ENCODE data around the gene HSF2BP. TPM values are rescaled to one million over a fixed set of nuclear protein-coding genes. Genes with fewer than 3 reads are reported as not detected.

Gene HSF2BP
- polyA plus RNA-seq, 1 of the 3 experiments (the other 2 are of a cell fraction): 1.1 TPM

- TF ChIP-seq, protein P1, sequence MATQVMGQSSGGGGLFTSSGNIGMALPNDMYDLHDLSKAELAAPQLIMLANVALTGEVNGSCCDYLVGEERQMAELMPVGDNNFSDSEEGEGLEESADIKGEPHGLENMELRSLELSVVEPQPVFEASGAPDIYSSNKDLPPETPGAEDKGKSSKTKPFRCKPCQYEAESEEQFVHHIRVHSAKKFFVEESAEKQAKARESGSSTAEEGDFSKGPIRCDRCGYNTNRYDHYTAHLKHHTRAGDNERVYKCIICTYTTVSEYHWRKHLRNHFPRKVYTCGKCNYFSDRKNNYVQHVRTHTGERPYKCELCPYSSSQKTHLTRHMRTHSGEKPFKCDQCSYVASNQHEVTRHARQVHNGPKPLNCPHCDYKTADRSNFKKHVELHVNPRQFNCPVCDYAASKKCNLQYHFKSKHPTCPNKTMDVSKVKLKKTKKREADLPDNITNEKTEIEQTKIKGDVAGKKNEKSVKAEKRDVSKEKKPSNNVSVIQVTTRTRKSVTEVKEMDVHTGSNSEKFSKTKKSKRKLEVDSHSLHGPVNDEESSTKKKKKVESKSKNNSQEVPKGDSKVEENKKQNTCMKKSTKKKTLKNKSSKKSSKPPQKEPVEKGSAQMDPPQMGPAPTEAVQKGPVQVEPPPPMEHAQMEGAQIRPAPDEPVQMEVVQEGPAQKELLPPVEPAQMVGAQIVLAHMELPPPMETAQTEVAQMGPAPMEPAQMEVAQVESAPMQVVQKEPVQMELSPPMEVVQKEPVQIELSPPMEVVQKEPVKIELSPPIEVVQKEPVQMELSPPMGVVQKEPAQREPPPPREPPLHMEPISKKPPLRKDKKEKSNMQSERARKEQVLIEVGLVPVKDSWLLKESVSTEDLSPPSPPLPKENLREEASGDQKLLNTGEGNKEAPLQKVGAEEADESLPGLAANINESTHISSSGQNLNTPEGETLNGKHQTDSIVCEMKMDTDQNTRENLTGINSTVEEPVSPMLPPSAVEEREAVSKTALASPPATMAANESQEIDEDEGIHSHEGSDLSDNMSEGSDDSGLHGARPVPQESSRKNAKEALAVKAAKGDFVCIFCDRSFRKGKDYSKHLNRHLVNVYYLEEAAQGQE (IDR thresholded peaks at IDR 0.05; ENCODE audit: low read depth, low read length): no peak
- TF ChIP-seq NFIC (IDR thresholded peaks at IDR 0.05; ENCODE audit: borderline replicate concordance) (no peak), MXI1 (IDR thresholded peaks at IDR 0.05; ENCODE audit: low read depth, low read length) (no peak)
These were observed 4.3 kb downstream of the HSF2BP start (continued) for GRCh38 chr21:43654806-43655489.

- Histone ChIP-seq H3K4me1 (ENCODE audit: control insufficient read depth in 1 of 2, insufficient read depth in 2 of 2, low read depth in 1 of 2, low read length in 1 of 2) (peaks cover 0 to under 1% of the 10 kb centered on the region in 2 experiments; a peak in 1 of 4 replicates), H3K27me3 (ENCODE audit: insufficient read depth) (no peaks in the 10 kb centered on the region), H3K4me3 (ENCODE audit: low read depth in 2 of 2, low read length in 1 of 2) (no peak overlapping the region), H4K20me1 (ENCODE audit: insufficient read depth) (no peaks in the 10 kb centered on the region), H3K4me2 (no peak overlapping the region), H3K79me2 (ENCODE audit: insufficient read depth) (no peaks in the 10 kb centered on the region), H3K36me3 (replicated peaks in 1 of 2; ENCODE audit: control insufficient read depth in 1 of 2, insufficient read depth in 2 of 2, low read length in 1 of 2) (no peaks in the 10 kb centered on the region), H3K9ac (no peak overlapping the region), H3F3A (replicated peaks; ENCODE audit: insufficient read depth) (peaks cover 9% of the 10 kb centered on the region), H2AFZ (ENCODE audit: low read depth) (no peak overlapping the region), H3K9me2 (no peaks in the 10 kb centered on the region), H3K9me3 (no peaks in the 10 kb centered on the region), H3K27ac (ENCODE audit: low read depth in 2 of 2, low read length in 1 of 2) (no peak overlapping the region)
- ChIA-PET CTCF (no interaction called here), POLR2A (no interaction called here)
- 95% methylated on average over 6 of the region's 6 CpGs for WGBS (ENCODE audit: low lambda C conversion rate)
- DNase-seq: no peak
- TF ChIP-seq JUND (IDR thresholded peaks at IDR 0.05) (no peak), SIN3A (IDR thresholded peaks at IDR 0.05; ENCODE audit: borderline replicate concordance, low read depth, low read length) (no peak), MXI1 (IDR thresholded peaks at IDR 0.05; ENCODE audit: low read depth, low read length) (no peak), ELF1 (IDR thresholded peaks at IDR 0.05) (no peak), RFX5 (IDR thresholded peaks at IDR 0.05; ENCODE audit: low read length) (no peak), SMC3 (IDR thresholded peaks at IDR 0.05; ENCODE audit: low read depth, low read length) (no peak), TCF12 (IDR thresholded peaks at IDR 0.05) (no peak), GATA2 (CRISPR knock-in tag; IDR thresholded peaks at IDR 0.05) (no peak), RCOR1 (IDR thresholded peaks at IDR 0.05; ENCODE audit: low read length) (no peak), TAF1 (IDR thresholded peaks at IDR 0.05; ENCODE audit: borderline replicate concordance, low read depth, low read length) (no peak), NFIC (IDR thresholded peaks at IDR 0.05; ENCODE audit: borderline replicate concordance) (no peak), GABPA (IDR thresholded peaks at IDR 0.05; ENCODE audit: low read depth) (no peak), EZH2phosphoT487 (IDR thresholded peaks at IDR 0.05; ENCODE audit: borderline replicate concordance, low read depth) (no peak), FOSL2 (IDR thresholded peaks at IDR 0.05; ENCODE audit: borderline replicate concordance, low read depth) (no peak), EP300 (IDR thresholded peaks at IDR 0.05; ENCODE audit: borderline replicate concordance in 1 of 2, low read depth in 1 of 2, low read length in 1 of 2) (no peak)
- TF ChIP-seq, protein P2, sequence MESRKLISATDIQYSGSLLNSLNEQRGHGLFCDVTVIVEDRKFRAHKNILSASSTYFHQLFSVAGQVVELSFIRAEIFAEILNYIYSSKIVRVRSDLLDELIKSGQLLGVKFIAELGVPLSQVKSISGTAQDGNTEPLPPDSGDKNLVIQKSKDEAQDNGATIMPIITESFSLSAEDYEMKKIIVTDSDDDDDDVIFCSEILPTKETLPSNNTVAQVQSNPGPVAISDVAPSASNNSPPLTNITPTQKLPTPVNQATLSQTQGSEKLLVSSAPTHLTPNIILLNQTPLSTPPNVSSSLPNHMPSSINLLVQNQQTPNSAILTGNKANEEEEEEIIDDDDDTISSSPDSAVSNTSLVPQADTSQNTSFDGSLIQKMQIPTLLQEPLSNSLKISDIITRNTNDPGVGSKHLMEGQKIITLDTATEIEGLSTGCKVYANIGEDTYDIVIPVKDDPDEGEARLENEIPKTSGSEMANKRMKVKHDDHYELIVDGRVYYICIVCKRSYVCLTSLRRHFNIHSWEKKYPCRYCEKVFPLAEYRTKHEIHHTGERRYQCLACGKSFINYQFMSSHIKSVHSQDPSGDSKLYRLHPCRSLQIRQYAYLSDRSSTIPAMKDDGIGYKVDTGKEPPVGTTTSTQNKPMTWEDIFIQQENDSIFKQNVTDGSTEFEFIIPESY (IDR thresholded peaks at IDR 0.05; ENCODE audit: borderline replicate concordance, low read depth): no peak
- TF ChIP-seq, protein P3, sequence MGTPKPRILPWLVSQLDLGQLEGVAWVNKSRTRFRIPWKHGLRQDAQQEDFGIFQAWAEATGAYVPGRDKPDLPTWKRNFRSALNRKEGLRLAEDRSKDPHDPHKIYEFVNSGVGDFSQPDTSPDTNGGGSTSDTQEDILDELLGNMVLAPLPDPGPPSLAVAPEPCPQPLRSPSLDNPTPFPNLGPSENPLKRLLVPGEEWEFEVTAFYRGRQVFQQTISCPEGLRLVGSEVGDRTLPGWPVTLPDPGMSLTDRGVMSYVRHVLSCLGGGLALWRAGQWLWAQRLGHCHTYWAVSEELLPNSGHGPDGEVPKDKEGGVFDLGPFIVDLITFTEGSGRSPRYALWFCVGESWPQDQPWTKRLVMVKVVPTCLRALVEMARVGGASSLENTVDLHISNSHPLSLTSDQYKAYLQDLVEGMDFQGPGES (IDR thresholded peaks at IDR 0.05; ENCODE audit: low read depth, low read length): no peak
- TF ChIP-seq, protein P1 (IDR thresholded peaks at IDR 0.05; ENCODE audit: low read depth, low read length): no peak
- TF ChIP-seq, protein P4, sequence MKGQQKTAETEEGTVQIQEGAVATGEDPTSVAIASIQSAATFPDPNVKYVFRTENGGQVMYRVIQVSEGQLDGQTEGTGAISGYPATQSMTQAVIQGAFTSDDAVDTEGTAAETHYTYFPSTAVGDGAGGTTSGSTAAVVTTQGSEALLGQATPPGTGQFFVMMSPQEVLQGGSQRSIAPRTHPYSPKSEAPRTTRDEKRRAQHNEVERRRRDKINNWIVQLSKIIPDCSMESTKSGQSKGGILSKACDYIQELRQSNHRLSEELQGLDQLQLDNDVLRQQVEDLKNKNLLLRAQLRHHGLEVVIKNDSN (IDR thresholded peaks at IDR 0.05; ENCODE audit: borderline replicate concordance, low read depth): no peak
These were observed 5.7 kb downstream of the HSF2BP start for GRCh38 chr21:43653626-43654025.
